ENCODE results near the gene BPIFB2. TPM values are rescaled to one million over a fixed set of nuclear protein-coding genes. Genes with fewer than 3 reads are reported as not detected.
"Not testable (repeated sequence)": the region's sequence is repeated elsewhere in the genome, so short reads cannot be mapped to it uniquely, and the experiment has no call there.

BPIFB2 gene, protein sequence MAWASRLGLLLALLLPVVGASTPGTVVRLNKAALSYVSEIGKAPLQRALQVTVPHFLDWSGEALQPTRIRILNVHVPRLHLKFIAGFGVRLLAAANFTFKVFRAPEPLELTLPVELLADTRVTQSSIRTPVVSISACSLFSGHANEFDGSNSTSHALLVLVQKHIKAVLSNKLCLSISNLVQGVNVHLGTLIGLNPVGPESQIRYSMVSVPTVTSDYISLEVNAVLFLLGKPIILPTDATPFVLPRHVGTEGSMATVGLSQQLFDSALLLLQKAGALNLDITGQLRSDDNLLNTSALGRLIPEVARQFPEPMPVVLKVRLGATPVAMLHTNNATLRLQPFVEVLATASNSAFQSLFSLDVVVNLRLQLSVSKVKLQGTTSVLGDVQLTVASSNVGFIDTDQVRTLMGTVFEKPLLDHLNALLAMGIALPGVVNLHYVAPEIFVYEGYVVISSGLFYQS
- not detected for total RNA-seq

DNA sequence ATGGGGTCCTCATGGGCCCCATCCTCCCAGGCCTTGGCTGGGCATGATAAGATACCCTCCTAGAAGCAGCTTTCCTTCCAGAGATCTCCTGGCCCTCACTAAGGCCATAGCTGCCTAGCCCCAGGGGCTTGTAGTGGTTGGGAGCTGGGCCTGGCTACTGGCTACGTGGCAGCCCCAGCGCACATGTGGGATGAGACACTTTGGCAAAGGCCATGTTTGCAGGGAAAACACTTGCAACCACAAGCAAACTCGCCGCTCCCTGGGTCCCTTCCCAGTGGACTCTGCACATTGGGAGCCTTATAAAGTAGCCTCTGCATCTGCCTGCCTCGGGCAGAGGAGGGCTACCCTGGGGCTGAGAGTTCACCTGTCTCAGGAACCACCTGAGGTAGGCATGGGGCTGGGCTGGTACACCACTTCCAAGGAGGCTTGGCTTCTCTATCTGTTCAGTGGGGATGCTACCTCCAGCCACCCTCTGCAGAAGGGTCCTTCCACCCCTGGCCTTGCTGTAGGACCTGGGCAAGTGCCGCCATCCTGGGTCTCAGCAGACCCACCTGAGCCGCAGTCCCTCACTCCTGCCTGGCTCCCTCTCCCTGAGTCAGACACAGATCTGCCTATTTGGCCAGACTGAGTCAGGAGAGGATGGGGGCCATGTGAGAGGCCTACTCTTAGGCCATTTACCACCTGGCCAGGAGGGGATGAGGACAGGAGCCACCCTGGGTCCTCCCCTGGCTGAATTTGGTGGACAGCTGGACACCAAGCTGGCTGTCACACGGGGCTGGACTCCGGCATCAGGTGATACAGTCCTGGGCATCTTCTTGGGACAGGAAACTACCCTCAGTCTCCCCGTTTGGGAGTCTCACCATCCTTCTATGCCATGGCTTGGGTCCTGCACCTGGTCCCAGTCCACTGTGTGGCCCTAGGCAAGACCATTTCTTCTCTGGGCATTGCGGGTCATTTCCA lies at the start of gene BPIFB2:
Gene BPIFB2, plus strand, starts transcription at position 329 of the 960 bp plus-strand sequence. CDS start 871 bp downstream, outside the sequence.
- DNase-seq (ENCODE audit: low spot score): no peak

DNA sequence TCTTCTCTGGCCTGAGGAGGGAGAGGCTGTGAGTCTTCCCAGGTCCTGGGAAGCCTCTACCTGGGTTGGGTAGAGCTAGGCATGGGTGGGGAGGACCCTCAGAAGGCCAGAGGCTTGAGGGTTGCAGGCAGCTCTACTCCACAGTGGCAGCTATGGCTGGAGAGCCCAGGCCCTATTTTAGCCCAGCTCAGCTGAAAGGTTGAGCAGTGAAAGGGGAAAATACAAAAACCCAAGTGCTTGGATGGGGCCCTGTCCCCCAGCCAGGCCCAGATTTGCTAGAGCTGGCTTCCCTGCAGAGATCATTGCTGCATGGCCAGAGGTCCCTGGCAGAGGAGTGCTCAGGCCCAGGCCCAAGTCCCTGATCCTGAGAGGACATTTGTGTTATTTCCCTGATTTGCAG lies 48.9 kb upstream of the BPIFB2 start:
- no peak for DNase-seq (ENCODE audit: low spot score)

DNA sequence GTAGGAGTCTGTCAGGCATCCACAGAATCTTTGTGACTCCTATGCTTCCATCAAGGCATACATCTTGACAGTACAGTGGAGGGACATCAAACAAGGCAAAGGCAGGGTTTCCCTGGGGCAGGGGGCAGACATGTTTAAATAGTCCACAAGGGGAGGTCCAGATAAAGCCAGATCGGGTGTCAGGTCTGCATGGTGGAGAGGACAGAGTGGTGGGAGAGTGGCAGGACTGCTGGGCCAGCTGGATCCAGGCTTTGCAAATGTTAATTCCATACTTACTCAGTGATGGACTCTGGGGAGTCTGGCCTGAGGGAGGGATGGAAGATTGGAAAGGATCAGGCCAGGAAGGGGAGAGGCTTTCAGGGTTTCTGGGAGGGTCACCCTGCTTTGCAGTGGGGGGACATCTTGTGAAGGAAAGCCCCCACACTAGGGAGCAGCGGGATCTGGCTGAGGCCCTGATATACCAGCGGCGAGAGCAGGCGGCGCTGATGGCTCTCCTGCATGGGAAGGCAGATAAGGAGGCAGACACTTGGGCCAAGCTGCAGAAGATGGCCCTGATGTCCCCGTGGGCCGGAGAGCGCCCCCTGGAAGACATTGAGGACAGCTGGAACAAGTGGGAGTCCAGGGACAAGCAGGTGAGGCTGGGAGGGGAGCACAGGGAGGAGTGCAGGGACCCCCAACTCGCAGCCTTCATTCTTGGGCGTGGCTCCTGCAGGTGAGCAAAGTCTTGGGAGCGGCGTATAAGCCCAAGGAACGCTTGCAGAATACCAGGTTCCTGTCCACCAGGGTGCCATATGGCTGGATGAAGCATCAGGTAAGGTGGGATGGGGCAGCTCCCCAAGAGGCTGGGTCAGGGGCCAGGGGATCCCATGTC lies 47.9 kb upstream of the BPIFB2 start:
- peak; percentile 29 for DNase-seq (ENCODE audit: low spot score)

DNA sequence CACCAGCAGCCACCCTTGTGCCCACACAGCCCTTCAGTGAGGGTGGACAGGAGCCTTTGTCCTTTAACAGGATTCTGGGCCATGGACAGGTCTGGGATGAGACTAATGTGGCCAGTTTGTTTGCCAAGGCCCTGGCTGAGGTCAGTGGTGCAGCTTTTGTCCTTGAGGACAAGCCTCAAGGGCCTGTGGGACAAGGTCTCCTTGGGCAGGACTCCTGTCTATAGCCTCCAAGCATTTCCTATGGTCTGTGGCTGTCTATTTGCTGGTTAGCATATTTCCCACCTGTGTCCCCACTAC lies 47.3 kb upstream of the BPIFB2 start:
- DNase-seq (ENCODE audit: low spot score): no peak

DNA sequence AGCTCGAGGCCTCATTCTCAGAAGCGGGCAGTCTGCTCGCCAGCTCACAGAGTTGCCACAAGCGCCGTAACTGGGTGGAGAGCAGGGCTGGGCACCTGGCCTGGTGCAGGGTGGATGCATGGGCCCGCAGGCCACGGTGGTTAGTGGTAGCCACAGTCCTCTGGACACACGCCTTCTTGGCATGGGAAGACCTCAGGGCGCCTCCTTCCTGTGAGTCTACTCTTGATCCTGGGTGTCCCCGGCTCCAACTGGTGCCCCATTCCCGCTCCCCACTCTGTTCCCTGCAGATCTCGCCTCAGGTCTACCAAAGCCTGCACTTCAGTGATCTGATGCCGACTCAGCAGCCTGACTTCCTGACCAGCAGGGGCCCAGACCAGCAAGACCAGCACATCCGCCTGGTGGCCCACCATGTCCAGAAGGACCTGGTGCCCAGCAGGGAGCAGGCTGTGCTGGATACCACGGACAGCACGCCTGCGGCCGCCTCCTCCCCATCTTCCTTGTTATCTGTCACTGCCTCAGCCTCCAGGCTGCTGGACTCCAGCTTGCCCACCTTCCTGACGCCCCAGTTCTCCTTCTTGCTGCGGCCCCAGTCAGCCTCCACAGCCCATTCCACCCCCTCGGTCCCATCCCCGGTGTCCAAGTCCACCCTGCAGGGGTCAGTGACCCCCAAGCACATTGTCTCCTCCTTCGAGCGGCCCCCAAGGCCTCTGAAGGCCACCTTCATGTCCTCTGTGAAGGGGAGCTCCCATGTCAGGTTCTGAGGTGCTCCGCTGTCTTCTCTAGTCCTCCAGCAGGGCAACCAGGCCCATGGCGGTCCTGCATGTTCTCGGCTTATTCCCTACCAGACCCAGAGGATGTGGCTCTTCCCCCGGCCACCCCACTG lies 46.4 kb upstream of the BPIFB2 start:
- DNase-seq (ENCODE audit: low spot score): peak; percentile 34

DNA sequence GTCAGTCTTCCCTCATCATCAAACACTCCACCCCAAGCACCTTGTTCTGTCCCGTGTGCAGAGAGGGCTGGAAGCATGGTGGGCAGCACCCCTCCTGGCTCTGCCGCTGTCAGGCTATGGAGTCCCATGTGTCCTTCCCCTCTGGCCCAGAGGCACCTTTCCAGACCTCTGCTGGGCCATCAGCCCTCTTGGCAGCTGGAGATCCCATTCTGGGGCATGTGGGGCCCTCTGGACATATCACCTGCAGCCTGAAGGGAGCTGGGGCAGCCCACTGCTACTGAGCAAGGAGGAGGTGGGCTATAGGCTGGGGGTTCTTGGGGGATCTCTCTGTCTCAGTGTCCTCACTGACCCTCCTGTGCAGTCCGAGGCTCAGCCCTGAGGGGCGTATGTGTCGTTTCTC lies 45.5 kb upstream of the BPIFB2 start:
- DNase-seq (ENCODE audit: low spot score): no peak

DNA sequence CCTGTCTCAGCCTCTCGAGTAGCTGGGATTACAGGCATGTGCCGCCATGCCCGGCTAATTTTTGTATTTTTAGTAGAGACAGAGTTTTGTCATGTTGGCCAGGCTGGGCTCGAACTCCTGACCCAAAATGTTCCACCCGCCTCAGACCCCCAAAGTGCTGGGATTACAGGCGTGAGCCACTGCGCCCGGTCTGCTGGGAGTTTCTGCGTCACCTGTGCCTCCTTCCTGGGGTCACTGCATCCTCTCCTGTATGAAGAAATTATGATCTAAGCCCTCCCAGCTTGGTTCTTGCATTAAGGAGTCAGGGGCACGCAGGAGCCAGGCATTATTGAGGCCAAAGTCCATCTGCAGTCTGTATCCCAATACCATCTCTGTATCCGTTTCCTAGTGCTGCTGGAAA lies 44.9 kb upstream of the BPIFB2 start:
- not testable (repeated sequence) for DNase-seq (ENCODE audit: low spot score)

DNA sequence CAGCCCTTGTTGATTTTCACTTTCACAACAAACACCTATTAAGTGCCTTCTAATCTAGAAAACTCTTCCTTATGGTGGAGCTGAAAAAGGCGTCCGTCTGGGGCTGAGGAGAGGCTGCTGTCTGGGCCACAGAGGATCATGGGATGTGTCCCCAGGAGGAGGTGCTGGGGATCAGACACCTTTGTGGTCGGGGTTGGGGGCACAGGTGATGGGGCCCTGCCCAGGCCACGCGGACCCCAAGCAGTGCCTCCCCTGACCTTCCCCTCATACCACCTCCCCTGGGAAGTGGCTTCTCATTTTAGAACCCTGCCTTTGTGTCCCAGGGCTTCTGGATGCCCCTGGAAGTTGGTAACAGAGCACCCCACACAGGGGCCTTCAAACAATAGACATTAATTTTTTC lies 44.3 kb upstream of the BPIFB2 start:
- DNase-seq (ENCODE audit: low spot score): no peak

DNA sequence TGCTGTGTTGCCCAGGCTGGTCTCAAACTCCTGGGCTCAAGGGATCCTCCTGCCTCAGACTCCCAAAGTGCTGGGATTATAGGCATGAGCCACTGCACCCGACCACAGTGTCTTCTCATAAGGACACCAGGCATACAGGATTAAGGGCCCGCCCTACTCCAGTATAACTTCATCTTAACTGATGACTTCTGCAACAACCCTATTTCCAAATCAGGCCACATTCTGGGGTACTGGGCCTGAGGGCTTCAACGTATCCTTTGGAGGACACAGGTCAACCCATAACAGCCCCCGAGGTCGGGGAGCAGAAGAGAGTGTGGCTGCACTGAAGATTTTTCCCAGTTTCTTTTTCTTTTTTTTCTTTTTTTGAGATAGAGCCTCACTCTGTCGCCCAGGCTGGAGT lies 42.9 kb upstream of the BPIFB2 start:
- peak; percentile 22 for DNase-seq (ENCODE audit: low spot score)

DNA sequence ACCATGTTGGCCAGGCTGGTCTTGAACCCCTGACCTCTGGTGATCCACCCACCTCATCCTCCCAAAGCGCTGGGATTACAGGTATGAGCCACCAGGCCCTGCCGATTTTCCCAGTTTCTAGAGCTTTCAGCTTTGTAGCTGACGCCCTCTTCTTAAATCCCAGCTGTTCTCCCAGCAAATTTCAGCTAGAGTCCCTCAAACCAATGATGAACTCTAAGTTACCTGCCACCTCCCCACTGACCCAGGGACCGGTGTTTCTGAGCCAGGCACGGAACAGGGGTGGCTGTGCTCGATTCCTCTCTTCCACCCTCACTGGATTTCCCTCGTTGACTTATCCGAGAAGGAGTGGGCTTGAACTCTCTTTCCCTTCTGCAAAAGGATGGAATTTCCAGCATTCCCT lies 42.4 kb upstream of the BPIFB2 start:
- peak; percentile 32 for DNase-seq (ENCODE audit: low spot score)

DNA sequence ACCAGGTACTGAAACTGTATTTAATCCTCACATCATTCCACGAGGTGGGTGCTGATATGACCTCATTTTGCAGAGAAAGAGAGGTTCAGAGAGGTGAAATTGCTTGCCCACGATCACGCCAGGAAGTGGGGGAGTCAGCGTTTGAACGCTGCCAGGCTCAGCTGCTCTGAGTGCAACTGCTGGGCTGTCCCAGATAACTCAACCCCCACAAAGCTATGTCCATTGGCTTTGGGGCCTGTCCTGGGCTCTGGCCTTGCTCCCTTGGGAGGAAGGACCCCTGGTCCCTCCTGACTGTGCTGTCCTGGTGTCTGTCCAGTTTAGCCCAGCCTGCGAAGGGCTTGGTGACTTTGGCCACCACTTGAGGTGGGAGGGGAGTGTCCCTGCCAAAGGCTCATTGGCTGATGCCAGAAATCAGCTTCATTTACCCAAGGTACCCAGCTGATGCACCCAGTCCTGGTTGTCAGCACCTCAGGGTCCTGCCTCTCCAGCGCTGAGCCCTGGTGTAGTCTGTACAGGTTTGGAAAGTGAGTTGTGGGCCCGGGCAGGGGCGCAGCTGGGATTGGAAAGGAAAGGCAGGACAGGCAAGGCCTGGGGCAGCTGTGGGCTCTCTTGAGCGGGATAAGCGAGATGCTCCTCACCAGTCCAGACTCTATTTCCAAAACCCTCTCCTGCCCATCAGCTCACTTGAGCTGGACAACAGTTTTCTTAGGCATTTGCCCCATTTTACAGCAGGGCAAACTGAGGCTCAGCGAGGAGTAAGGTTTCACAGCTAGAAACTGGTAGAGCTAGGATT lies 41.7 kb upstream of the BPIFB2 start:
- peak; percentile 32 for DNase-seq (ENCODE audit: low spot score)

DNA sequence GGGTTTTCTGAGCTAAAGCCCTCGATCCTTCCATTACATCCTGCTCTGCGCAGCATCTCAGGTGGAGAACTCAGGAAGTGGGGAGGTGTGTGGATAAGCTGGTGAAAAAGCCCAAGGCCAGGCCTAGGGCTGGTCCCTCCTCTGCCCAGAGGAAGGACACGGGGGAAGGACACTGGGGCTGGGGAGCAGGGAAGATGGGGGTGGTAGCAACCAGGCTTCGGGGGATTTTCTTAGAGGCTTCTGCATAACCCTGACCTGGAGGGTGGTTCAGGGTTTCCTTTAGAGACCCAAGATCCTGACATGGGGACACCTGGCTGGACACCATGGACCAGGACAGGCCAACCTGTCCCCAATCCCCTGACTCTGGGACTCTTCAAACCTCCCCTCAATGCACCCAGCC lies 41.1 kb upstream of the BPIFB2 start:
- peak; percentile 25 for DNase-seq (ENCODE audit: low spot score)

DNA sequence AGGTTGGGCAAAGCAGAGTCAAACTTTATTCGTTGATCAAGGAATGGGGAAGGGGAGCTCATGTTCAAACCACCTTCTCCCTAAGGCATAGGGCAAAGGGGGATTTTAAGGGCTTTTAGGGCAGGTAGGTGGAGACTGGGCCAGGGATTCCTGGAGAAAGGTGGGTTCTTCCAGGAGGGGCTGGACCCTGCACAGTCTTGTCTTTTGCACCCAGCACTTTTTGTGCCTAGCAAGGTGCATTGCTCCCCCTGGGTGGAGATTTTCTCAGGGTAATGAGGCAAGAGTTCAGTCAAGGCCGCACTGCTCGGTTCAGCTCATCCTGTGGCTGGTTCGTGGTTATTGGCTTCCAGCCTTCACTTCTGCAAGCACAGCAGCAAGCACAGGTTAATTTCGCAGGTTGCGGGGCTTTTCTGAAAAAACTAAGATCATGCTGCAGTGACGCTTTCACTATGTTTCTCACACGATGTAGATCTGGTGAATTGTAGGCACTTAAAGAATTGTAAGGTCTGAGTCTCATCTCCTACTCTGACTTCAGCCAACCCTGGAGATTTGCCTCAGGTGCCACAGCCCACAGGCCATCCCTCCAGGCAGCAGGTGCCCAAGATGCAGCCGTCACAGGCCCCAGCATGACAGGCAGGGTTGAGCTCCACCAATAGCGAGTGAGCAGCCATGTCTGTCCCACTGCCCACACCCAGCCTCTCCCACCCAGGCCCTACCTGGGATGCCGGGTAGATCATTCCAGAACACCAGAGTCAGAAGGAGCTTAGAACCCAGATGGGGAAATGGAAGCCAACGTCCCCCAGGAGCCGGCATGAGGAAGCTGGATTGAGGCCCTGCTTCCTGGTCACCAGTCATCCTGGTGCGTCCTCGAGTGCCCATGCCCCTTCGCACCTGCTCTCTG lies 40.4 kb upstream of the BPIFB2 start:
- peak; percentile 38 for DNase-seq (ENCODE audit: low spot score)

DNA sequence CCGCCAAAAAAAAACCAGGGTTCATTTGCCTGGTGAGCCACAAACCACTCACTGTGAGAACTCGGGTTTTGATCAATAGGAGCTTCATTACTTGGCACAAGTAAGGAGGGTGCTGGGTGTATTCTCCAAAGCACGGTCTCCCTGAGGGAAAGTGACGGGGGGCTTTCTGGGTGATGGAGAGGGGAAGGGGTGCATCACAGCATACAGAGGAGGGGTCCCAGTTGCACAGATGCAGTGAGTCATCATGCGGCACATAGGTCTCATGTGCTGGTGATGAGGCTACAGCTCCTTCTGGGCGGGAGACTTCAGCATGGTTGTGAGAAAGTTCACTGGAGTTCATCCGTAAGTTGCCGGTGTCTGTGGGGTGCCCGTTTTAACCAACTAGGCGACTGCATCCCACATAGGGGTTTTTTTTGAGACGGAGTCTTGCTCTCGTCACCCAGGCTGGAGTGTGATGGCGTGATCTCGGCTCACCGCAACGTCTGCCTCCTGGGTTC lies 39.5 kb upstream of the BPIFB2 start:
- DNase-seq (ENCODE audit: low spot score): peak; percentile 35

DNA sequence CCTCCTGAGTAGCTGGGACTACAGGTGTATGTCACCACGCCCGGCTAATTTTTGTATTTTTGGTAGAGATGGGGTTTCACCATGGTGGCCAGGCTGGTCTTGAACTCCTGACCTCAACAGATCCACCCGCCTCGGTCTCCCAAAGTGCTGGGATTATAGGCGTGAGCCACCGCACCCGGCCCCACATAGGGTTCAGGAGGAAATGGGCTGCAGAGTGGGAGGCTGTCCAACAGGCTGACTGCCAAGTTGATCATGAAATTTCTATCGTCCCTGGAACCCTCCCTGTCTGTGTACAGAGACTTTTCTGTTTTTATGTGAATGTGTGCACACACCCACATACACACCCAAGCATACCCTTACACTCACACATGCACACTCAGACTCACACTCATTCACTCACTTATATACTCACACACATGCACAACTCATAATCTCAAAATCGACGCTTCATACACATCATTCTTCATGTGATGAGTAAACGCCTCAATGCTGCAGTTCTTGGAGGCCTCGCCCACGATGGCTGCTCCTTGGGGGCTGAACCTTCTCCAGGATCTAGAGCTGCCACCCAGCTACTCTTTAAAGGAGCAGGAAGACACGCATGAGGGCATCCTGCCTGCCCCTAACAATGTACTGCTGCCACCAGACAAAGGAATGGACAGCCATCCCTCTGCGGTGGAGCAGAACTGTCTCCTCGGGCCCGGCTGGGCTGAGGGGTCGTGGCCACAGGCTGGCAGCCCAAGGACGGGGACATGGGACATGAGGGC lies 38.8 kb upstream of the BPIFB2 start:
- DNase-seq (ENCODE audit: low spot score): peak; percentile 41

DNA sequence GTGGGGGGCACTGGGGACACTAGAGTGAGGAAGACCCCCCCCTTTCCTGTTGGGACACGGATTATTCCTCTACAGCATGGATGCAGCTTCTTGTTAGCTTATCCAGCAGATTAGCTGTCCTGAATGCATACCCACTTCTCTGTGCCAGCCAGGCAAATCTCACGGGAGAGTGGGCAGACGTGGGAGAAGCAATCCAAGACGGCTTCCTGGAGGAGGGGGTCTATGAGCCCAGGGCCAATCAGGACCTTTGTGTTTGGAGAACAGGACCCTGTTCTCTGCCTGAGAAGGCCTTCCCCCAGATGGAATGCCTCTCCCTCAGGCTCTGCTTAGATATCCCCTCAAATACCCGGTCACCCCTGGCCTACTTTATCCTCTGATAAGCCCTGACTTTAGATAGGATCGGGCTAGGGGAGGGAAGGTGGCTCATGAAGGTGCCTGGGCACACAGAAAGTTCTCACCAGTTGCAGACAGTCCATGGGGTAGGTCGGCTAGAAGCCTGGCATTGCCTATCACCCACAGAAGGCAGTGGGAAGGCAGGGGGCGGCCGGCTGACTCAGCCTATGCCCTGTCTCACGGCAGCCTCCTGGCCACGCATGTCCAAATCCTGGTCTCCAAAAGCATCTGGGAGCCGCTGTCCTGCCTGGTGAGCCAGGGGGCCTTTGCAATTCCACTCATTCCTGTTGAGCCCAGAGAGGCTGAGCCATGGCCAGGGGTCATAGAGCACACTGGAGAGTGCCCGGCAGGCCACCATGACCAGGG lies 38.0 kb upstream of the BPIFB2 start:
- peak; percentile 29 for DNase-seq (ENCODE audit: low spot score)
